Measurements from ENCODE around the gene PARD3. TPM values are rescaled to one million over a fixed set of nuclear protein-coding genes. Genes with fewer than 3 reads are reported as not detected.

The PARD3 gene
- total RNA-seq, 2 donors from 2014 or later = 31.6 to 41.6 TPM

GRCh38 chr10:34505338-34505737, 309.8 kb downstream of the PARD3 start:
- H3K4me3 ChIP-seq = no peak overlapping the region
- no peak for TF ChIP-seq CTCF (IDR thresholded peaks at IDR 0.05)
- H3K9me3 ChIP-seq = no peaks in the 10 kb centered on the region
- H3K27ac ChIP-seq = no peak overlapping the region
- no peaks in the 10 kb centered on the region for H3K27me3 ChIP-seq
- H3K36me3 ChIP-seq = no peaks in the 10 kb centered on the region
- DNase-seq (ENCODE audit: low spot score) = no peak
- peaks cover 0 to 7% of the 10 kb centered on the region in 2 donors for H3K4me1 ChIP-seq

- DNase-seq (ENCODE audit: low spot score) = no peak
- peaks cover 0 to 7% of the 10 kb centered on the region in 2 donors for H3K4me1 ChIP-seq
- no peaks in the 10 kb centered on the region for H3K36me3 ChIP-seq
- no peak for TF ChIP-seq CTCF (IDR thresholded peaks at IDR 0.05)
- H3K9me3 ChIP-seq = no peaks in the 10 kb centered on the region
- no peak overlapping the region for H3K27ac ChIP-seq
- no peaks in the 10 kb centered on the region for H3K27me3 ChIP-seq
- H3K4me3 ChIP-seq = no peak overlapping the region
Observed at GRCh38 chr10:34504534-34504933, 310.6 kb downstream of the PARD3 start.

- no peak for DNase-seq (ENCODE audit: low spot score)
- no peaks in the 10 kb centered on the region for H3K36me3 ChIP-seq
- peaks cover 0 to 7% of the 10 kb centered on the region in 2 donors for H3K4me1 ChIP-seq
- no peaks in the 10 kb centered on the region for H3K9me3 ChIP-seq
- H3K4me3 ChIP-seq = no peak overlapping the region
- H3K27ac ChIP-seq = no peak overlapping the region
- TF ChIP-seq CTCF (IDR thresholded peaks at IDR 0.05) = no peak
- no peaks in the 10 kb centered on the region for H3K27me3 ChIP-seq
Observed at GRCh38 chr10:34503704-34504103, 311.4 kb downstream of the PARD3 start.

- no peak for DNase-seq (ENCODE audit: low spot score)
- Histone ChIP-seq H3K4me1 (peaks cover 0 to 3% of the 10 kb centered on the region in 2 donors), H3K4me3 (no peak overlapping the region), H3K36me3 (no peaks in the 10 kb centered on the region), H3K9me3 (no peaks in the 10 kb centered on the region), H3K27ac (no peak overlapping the region), H3K27me3 (no peaks in the 10 kb centered on the region)
- no peak for TF ChIP-seq CTCF (IDR thresholded peaks at IDR 0.05)
Observed at GRCh38 chr10:34499612-34500279, 315.4 kb downstream of the PARD3 start.

- H3K36me3 ChIP-seq = no peaks in the 10 kb centered on the region
- no peaks in the 10 kb centered on the region for H3K4me1 ChIP-seq
- TF ChIP-seq CTCF (IDR thresholded peaks at IDR 0.05) = no peak
- no peak for DNase-seq (ENCODE audit: low spot score)
- no peak overlapping the region for H3K4me3 ChIP-seq
- H3K9me3 ChIP-seq = no peaks in the 10 kb centered on the region
- H3K27me3 ChIP-seq = no peaks in the 10 kb centered on the region
- H3K27ac ChIP-seq = no peak overlapping the region
Observed at GRCh38 chr10:34498821-34499220, 316.3 kb downstream of the PARD3 start.

GRCh38 chr10:34495938-34496337, 319.2 kb downstream of the PARD3 start:
- no peaks in the 10 kb centered on the region for H3K4me1 ChIP-seq
- H3K27me3 ChIP-seq = no peaks in the 10 kb centered on the region
- H3K27ac ChIP-seq = no peak overlapping the region
- DNase-seq (ENCODE audit: low spot score) = no peak
- H3K36me3 ChIP-seq = no peaks in the 10 kb centered on the region
- no peak for TF ChIP-seq CTCF (IDR thresholded peaks at IDR 0.05)
- no peaks in the 10 kb centered on the region for H3K9me3 ChIP-seq
- no peak overlapping the region for H3K4me3 ChIP-seq
